Stimulated activated CD8-positive, alpha-beta memory T cell treated with anti-CD3 and anti-CD28 coated beads, Interleukin-4, amount 100 ng/mL, for 4 hours (primary cell): ENCODE results near the gene NEURL1.

Source experiments
- DNase-seq, 2 donors: peaks; one replicate each; pipeline ENCODE4 v3.0.0-alpha.2; 2020; ENCODE audit warnings: low read depth in 2 of 2, low spot score in 1 of 2

Gene NEURL1

GRCh38 chr10:103493362-103493915 lies at the start of gene NEURL1:
Gene NEURL1, plus strand, starts transcription at chr10:103493705. Its CDS starts 683 bp downstream, at chr10:103494388.
- DNase-seq = no peak

GRCh38 chr10:103444478-103444877 lies 49.0 kb upstream of the NEURL1 start:
- DNase-seq = no peak

- DNase-seq = no peak
These were observed 48.1 kb upstream of the NEURL1 start for GRCh38 chr10:103445366-103445765.

- no peak for DNase-seq
These were observed 47.5 kb upstream of the NEURL1 start for GRCh38 chr10:103445767-103446567.

GRCh38 chr10:103447187-103447586 lies 46.3 kb upstream of the NEURL1 start:
- DNase-seq = no peak

GRCh38 chr10:103448746-103449145 lies 44.8 kb upstream of the NEURL1 start:
- DNase-seq = no peak

GRCh38 chr10:103449208-103450144 lies 44.0 kb upstream of the NEURL1 start:
- no peak for DNase-seq

- DNase-seq = no peak
These were observed 43.3 kb upstream of the NEURL1 start for GRCh38 chr10:103450201-103450695.

GRCh38 chr10:103451091-103451813 lies 42.3 kb upstream of the NEURL1 start:
- no peak for DNase-seq

- peak; percentile 15 to 20 for DNase-seq
These were observed 41.5 kb upstream of the NEURL1 start, which contains the start of gene CALHM2 for GRCh38 chr10:103451831-103452505. Gene CALHM2, minus strand, starts transcription at chr10:103452370. Its CDS starts 2,429 bp downstream, at chr10:103449941.

- no peak for DNase-seq
These were observed 40.8 kb upstream of the NEURL1 start for GRCh38 chr10:103452506-103453230.

GRCh38 chr10:103454026-103454425 lies 39.5 kb upstream of the NEURL1 start:
- DNase-seq = no peak

- DNase-seq = no peak
These were observed 38.3 kb upstream of the NEURL1 start for GRCh38 chr10:103455235-103455634.

- no peak for DNase-seq
These were observed 37.3 kb upstream of the NEURL1 start for GRCh38 chr10:103456074-103456660.

GRCh38 chr10:103457176-103457712 lies 36.3 kb upstream of the NEURL1 start:
- DNase-seq = no peak

- DNase-seq = no peak
These were observed 35.5 kb upstream of the NEURL1 start for GRCh38 chr10:103457896-103458583.

GRCh38 chr10:103458720-103459119 lies 34.8 kb upstream of the NEURL1 start, which contains the start of gene CALHM1:
Gene CALHM1, minus strand, starts transcription at chr10:103458900. Its CDS starts 149 bp downstream, at chr10:103458751.
- no peak for DNase-seq

GRCh38 chr10:103459615-103460014 lies 33.9 kb upstream of the NEURL1 start:
- DNase-seq = no peak
